Measurements from ENCODE around the gene FRYL. TPM values are rescaled to one million over a fixed set of nuclear protein-coding genes. Genes with fewer than 3 reads are reported as not detected.

Gene FRYL
- total and polyA plus RNA-seq, 2 of the 13 experiments (the other 11 are each of a cell fraction or from before 2014, with no cell fraction given): 9.7 to 19.6 TPM

DNA sequence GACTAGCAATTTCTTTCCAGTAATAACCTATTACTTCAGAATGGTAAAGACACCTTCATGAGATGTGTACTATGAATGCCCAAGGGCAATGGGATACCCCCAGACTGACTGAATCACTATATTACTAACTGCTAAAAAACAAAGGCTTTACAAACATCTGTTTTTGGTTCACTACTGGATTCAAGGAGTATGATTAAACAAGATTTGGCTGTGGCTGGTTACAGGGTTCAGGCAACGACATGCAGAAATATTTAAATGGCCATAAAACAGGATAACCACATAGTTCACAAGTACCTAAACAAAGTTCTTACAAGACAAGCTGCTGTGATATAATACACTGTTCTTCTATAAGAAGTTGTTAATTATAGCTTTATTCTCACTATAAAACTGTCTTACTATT lies 128.2 kb downstream of the FRYL start:
- Histone ChIP-seq H3K27ac (ENCODE audit: extremely low read length, insufficient read depth, low read length) (no peak overlapping the region), H3K9ac (ENCODE audit: insufficient read depth, low read depth, low read length) (no peak overlapping the region), H3K36me3 (replicated peaks in 1 of 2; ENCODE audit: control insufficient read depth in 1 of 2, insufficient read depth in 2 of 2, low read length in 2 of 2) (no peaks in the 10 kb centered on the region), H2AFZ (ENCODE audit: low read length) (no peak overlapping the region), H3K4me1 (ENCODE audit: insufficient read depth, low read length) (no peaks in the 10 kb centered on the region), H3K4me3 (replicated peaks in 1 of 3; ENCODE audit: insufficient read depth in 1 of 3, low read depth in 2 of 3, low read length in 3 of 3) (no peak overlapping the region), H3K9me3 (ENCODE audit: low read length) (no peaks in the 10 kb centered on the region), H3K79me2 (ENCODE audit: insufficient read depth, low read length) (no peaks in the 10 kb centered on the region), H3K27me3 (ENCODE audit: control insufficient read depth in 1 of 2, insufficient read depth in 2 of 2, low read length in 2 of 2) (no peaks in the 10 kb centered on the region), H3K4me2 (ENCODE audit: low read depth, low read length) (no peak overlapping the region), H4K20me1 (ENCODE audit: insufficient read depth, low read length) (no peaks in the 10 kb centered on the region)
- intact Hi-C loops (cut with micrococcal nuclease; ENCODE audit: unreplicated experiment) (no loop called here), in situ Hi-C loops (cut with HindIII; ENCODE audit: extremely low pct_ligation_motif_present, low pct_unique_long_range_greater_than_20kb) (no loop called here)
- ChIA-PET CTCF (ENCODE audit: low intra/inter-chr PET ratio, low total read pairs) (no interaction called here), POLR2A (no interaction called here)
- 96% methylated on average over 1 of the region's 1 CpG for WGBS (ENCODE audit: low lambda C conversion rate)
- DNase-seq (ENCODE audit: low spot score) (no peak), ATAC-seq (no peak), FAIRE-seq (no peak)
- no TSS peak for BruUV-seq (replicated peaks)
- TF ChIP-seq FOXO1 (CRISPR knock-in tag; IDR thresholded peaks at IDR 0.05) (no peak), HMGXB4 (CRISPR knock-in tag; IDR thresholded peaks at IDR 0.05; ENCODE audit: borderline replicate concordance in 1 of 2, low read depth in 1 of 2) (no peak), ADNP (CRISPR knock-in tag; IDR thresholded peaks at IDR 0.05) (no peak), FLYWCH1 (CRISPR knock-in tag; IDR thresholded peaks at IDR 0.05) (no peak), JARID2 (CRISPR knock-in tag; IDR thresholded peaks at IDR 0.05; ENCODE audit: insufficient replicate concordance) (no peak), HNRNPUL1 (IDR thresholded peaks at IDR 0.05; ENCODE audit: low read depth, low read length) (no peak), RBAK (CRISPR knock-in tag; IDR thresholded peaks at IDR 0.05) (no peak), ARNT (IDR thresholded peaks at IDR 0.05) (no peak), ZBED4 (CRISPR knock-in tag; IDR thresholded peaks at IDR 0.05; ENCODE audit: borderline replicate concordance) (no peak), TBL1XR1 (IDR thresholded peaks at IDR 0.05; ENCODE audit: borderline replicate concordance, low read length, partially characterized antibody) (no peak), DRAP1 (CRISPR knock-in tag; IDR thresholded peaks at IDR 0.05) (no peak), GFI1 (CRISPR knock-in tag; IDR thresholded peaks at IDR 0.05; ENCODE audit: borderline replicate concordance) (no peak), NR2C2 (CRISPR knock-in tag; IDR thresholded peaks at IDR 0.05; ENCODE audit: borderline replicate concordance) (no peak), ZNF329 (CRISPR knock-in tag; IDR thresholded peaks at IDR 0.05; ENCODE audit: low read depth) (no peak), ETV5 (CRISPR knock-in tag; IDR thresholded peaks at IDR 0.05; ENCODE audit: borderline replicate concordance) (no peak), YEATS4 (CRISPR knock-in tag; IDR thresholded peaks at IDR 0.05; ENCODE audit: borderline replicate concordance) (no peak)
- TF ChIP-seq, protein P1, sequence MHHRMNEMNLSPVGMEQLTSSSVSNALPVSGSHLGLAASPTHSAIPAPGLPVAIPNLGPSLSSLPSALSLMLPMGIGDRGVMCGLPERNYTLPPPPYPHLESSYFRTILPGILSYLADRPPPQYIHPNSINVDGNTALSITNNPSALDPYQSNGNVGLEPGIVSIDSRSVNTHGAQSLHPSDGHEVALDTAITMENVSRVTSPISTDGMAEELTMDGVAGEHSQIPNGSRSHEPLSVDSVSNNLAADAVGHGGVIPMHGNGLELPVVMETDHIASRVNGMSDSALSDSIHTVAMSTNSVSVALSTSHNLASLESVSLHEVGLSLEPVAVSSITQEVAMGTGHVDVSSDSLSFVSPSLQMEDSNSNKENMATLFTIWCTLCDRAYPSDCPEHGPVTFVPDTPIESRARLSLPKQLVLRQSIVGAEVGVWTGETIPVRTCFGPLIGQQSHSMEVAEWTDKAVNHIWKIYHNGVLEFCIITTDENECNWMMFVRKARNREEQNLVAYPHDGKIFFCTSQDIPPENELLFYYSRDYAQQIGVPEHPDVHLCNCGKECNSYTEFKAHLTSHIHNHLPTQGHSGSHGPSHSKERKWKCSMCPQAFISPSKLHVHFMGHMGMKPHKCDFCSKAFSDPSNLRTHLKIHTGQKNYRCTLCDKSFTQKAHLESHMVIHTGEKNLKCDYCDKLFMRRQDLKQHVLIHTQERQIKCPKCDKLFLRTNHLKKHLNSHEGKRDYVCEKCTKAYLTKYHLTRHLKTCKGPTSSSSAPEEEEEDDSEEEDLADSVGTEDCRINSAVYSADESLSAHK (CRISPR knock-in tag; IDR thresholded peaks at IDR 0.05; ENCODE audit: borderline replicate concordance): no peak

Measured in HepG2 (cell line).